ENCODE measurements around the gene SERP1.

Gene SERP1

DNA sequence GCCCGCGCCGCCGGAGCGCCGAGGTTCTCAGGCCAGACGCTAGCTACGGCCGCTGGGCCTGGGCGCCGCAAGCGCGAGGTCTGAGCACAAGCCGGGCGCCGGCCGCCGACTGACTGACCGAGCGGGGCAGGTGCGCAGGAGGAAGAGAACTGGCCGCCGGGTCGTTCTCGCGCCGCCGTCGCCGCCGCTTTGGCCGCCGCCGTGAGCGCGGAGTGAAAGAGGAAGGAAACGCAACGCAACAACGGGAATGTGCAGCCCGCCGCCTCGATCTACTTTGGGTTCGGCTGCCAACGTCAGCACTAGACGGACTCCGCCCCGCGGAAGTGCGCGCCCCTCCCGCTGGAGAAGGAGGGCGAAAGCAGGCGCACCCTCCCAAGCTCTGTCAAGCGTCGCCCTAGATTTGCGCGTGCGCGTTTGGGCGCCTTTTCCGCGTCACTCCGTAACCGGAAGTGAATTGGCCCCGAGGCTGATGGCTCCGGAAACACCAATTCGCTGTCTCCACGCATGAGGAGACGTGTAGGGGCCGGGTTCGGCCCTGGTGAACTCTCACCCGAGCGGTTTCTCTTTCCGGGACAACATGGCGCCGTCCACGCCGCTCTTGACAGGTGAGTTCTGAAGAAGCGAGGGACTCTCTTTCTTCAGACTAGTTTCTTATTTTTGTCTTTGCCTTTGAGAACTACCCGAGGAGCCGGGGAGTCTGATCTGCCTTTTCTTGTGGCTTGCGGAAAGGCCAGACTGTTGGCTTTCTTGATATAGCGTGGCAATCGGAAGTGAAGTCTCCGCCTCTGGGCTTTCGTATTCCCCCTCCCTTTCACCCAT, at the start of gene SERP1, which contains the start of gene EIF2A:
SERP1 (minus strand) TSS at position 271 of the 819 bp plus-strand sequence. CDS start 361 bp downstream, outside the sequence.
EIF2A (plus strand) TSS at position 562 of the 819 bp plus-strand sequence; CDS start at position 578, 16 bp downstream.
- TF ChIP-seq, protein P1, sequence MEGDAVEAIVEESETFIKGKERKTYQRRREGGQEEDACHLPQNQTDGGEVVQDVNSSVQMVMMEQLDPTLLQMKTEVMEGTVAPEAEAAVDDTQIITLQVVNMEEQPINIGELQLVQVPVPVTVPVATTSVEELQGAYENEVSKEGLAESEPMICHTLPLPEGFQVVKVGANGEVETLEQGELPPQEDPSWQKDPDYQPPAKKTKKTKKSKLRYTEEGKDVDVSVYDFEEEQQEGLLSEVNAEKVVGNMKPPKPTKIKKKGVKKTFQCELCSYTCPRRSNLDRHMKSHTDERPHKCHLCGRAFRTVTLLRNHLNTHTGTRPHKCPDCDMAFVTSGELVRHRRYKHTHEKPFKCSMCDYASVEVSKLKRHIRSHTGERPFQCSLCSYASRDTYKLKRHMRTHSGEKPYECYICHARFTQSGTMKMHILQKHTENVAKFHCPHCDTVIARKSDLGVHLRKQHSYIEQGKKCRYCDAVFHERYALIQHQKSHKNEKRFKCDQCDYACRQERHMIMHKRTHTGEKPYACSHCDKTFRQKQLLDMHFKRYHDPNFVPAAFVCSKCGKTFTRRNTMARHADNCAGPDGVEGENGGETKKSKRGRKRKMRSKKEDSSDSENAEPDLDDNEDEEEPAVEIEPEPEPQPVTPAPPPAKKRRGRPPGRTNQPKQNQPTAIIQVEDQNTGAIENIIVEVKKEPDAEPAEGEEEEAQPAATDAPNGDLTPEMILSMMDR (IDR thresholded peaks at IDR 0.05; ENCODE audit: low read depth, low read length), result no peak
- DNase-seq (ENCODE audit: low read depth, low spot score), result peak; percentile 100
- in situ Hi-C loops (cut with HindIII; ENCODE audit: low sequenced_read_pairs), result no loop called here
- H3K4me3 ChIP-seq (ENCODE audit: low read depth, low read length), result peak within 1 kb of the TSS; percentile 69

DNA sequence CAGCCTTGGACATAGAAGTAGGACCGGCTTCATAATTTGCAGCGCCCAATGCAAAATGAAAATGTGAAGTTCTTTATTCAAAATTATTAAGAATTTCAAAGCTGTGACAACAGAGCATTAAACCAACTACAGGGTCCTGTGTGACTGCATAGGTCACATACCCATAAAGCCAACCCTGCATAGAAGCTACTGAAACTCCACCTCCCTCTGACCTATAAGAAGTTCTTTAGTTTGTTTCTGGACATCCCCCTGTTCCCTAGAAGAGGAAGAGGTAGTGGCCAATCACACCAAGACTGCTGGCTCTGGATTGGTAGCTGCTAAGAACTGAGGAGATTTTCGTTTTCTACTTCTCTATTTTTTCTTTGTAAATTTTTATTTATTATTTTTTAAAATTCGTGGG, 47.9 kb upstream of the SERP1 start:
- TF ChIP-seq, protein P1 (IDR thresholded peaks at IDR 0.05; ENCODE audit: low read depth, low read length), result no peak
- in situ Hi-C loops (cut with HindIII; ENCODE audit: low sequenced_read_pairs), result no loop called here
- no peak for DNase-seq (ENCODE audit: low read depth, low spot score)
- no peak overlapping the region for H3K4me3 ChIP-seq (ENCODE audit: low read depth, low read length)

- DNase-seq (ENCODE audit: low read depth, low spot score), result no peak
- H3K4me3 ChIP-seq (ENCODE audit: low read depth, low read length), result no peak overlapping the region
- TF ChIP-seq, protein P1 (IDR thresholded peaks at IDR 0.05; ENCODE audit: low read depth, low read length), result no peak
- in situ Hi-C loops (cut with HindIII; ENCODE audit: low sequenced_read_pairs), result no loop called here
These were observed 43.5 kb upstream of the SERP1 start for GRCh38 chr3:150589759-150590158.

- no peak overlapping the region for H3K4me3 ChIP-seq (ENCODE audit: low read depth, low read length)
- TF ChIP-seq, protein P1 (IDR thresholded peaks at IDR 0.05; ENCODE audit: low read depth, low read length), result no peak
- in situ Hi-C loops (cut with HindIII; ENCODE audit: low sequenced_read_pairs), result no loop called here
- no peak for DNase-seq (ENCODE audit: low read depth, low spot score)
These were observed 41.9 kb upstream of the SERP1 start for GRCh38 chr3:150588027-150588830.

GRCh38 chr3:150583028-150583427, 36.7 kb upstream of the SERP1 start:
- H3K4me3 ChIP-seq (ENCODE audit: low read depth, low read length), result no peak overlapping the region
- TF ChIP-seq, protein P1 (IDR thresholded peaks at IDR 0.05; ENCODE audit: low read depth, low read length), result no peak
- in situ Hi-C loops (cut with HindIII; ENCODE audit: low sequenced_read_pairs), result no loop called here
- no peak for DNase-seq (ENCODE audit: low read depth, low spot score)

- H3K4me3 ChIP-seq (ENCODE audit: low read depth, low read length), result no peak overlapping the region
- in situ Hi-C loops (cut with HindIII; ENCODE audit: low sequenced_read_pairs), result no loop called here
- DNase-seq (ENCODE audit: low read depth, low spot score), result no peak
- TF ChIP-seq, protein P1 (IDR thresholded peaks at IDR 0.05; ENCODE audit: low read depth, low read length), result no peak
These were observed 36.3 kb upstream of the SERP1 start for GRCh38 chr3:150582620-150583019.
